Kidney epithelial cell (primary cell): ENCODE results near the gene XRCC4. TPM values are rescaled to one million over a fixed set of nuclear protein-coding genes. Genes with fewer than 3 reads are reported as not detected.

ENCODE experiments used
- DNase-seq: peaks from one replicate; pipeline ENCODE4 v3.0.0-alpha.2; 2010; ENCODE audit warnings: low read depth
- H3K27me3 ChIP-seq: 2 replicates; pipeline ENCODE4 v1.6.0; 2011; ENCODE audit warnings: low read length; ENCODE audit not compliant: control insufficient read depth, insufficient read depth
- H3K36me3 ChIP-seq: 2 replicates; pipeline ENCODE4 v1.5.1; 2011; ENCODE audit warnings: low read length; ENCODE audit not compliant: control insufficient read depth, insufficient read depth
- H3K4me3 ChIP-seq: 2 replicates; pipeline ENCODE4 v1.5.1; 2011; ENCODE audit warnings: low read depth, mild to moderate bottlenecking, control low read depth, low read length
- total RNA-seq: library from RNA; depleted of rRNA; stranded (reverse); fragments of >200 nt; gene quantifications from 2 replicates; pipeline ENCODE4 v1.2.3, GENCODE V29; 2015
- TF ChIP-seq, protein P1 (sequence below): IDR thresholded peaks from 2 replicates; pipeline ENCODE4 v1.5.1; 2011; ENCODE audit warnings: mild to moderate bottlenecking, moderate library complexity, low read length, control low read depth, inconsistent platforms; ENCODE audit not compliant: insufficient read depth, poor library complexity, severe bottlenecking

The XRCC4 gene
- total RNA-seq, 1 donor from 2014 or later, result 7.6 TPM

DNA sequence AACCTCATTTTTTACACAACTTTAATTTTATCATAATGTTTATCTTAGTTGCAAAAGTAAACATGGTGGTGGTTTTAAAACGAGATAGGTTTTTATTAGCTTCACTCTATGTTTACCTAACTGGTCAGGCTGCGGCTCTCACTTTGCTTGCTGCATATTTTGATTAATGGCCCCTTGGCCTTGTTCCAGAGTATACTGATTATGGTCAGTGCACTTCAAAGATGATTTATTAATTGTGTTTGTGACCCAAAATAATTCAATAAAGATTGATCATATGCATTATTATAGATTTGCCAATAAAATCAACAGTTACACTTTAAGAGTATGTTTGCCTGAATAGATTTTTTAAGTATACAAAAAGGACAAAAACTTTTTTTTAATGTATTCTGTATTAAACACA, 188.0 kb downstream of the XRCC4 start:
- no peak for DNase-seq
- Histone ChIP-seq H3K36me3 (no peaks in the 10 kb centered on the region), H3K27me3 (no peaks in the 10 kb centered on the region), H3K4me3 (no peak overlapping the region)
- TF ChIP-seq, protein P1, sequence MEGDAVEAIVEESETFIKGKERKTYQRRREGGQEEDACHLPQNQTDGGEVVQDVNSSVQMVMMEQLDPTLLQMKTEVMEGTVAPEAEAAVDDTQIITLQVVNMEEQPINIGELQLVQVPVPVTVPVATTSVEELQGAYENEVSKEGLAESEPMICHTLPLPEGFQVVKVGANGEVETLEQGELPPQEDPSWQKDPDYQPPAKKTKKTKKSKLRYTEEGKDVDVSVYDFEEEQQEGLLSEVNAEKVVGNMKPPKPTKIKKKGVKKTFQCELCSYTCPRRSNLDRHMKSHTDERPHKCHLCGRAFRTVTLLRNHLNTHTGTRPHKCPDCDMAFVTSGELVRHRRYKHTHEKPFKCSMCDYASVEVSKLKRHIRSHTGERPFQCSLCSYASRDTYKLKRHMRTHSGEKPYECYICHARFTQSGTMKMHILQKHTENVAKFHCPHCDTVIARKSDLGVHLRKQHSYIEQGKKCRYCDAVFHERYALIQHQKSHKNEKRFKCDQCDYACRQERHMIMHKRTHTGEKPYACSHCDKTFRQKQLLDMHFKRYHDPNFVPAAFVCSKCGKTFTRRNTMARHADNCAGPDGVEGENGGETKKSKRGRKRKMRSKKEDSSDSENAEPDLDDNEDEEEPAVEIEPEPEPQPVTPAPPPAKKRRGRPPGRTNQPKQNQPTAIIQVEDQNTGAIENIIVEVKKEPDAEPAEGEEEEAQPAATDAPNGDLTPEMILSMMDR, result no peak

DNA sequence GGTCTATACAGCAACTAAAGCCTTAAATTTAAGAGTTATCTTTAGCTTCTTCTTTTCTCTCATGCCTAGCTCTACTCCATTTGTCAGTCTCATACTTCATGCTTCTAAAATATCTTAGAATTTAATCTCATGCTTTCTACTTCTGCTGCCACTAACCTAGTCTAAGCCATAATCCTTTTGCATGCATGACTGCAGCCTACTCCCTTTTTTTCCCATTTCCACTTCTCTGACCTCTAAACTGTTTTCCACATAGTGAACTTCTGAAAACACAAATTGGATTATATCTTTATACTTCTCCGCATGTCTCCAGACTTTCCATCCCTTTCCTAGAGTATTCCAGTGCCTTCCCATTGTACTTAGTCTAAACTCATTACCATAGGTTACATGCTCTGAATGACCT, 193.0 kb downstream of the XRCC4 start:
- no peak for DNase-seq
- Histone ChIP-seq H3K27me3 (no peaks in the 10 kb centered on the region), H3K4me3 (no peak overlapping the region), H3K36me3 (no peaks in the 10 kb centered on the region)
- TF ChIP-seq, protein P1, result no peak

DNA sequence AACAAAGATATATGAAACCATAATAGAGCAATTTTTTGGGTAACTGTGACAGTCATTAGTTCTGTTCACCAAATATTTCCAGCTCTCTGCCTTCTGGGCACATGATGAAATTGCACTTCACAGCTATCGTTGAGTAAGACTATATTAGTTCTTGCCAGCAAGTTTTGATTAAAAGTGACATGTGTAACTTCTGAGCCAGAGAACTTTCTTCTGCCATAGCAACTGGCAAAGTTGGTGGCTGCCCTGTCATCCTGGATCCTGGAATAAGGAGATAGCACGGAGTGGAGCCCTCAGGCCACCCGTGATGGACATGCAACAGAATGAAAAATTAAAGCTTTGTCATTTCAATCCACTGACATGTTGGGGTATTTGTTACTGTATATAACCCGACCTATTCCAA, 199.8 kb downstream of the XRCC4 start:
- Histone ChIP-seq H3K4me3 (no peak overlapping the region), H3K27me3 (no peaks in the 10 kb centered on the region), H3K36me3 (no peaks in the 10 kb centered on the region)
- TF ChIP-seq, protein P1, result no peak
- no peak for DNase-seq

DNA sequence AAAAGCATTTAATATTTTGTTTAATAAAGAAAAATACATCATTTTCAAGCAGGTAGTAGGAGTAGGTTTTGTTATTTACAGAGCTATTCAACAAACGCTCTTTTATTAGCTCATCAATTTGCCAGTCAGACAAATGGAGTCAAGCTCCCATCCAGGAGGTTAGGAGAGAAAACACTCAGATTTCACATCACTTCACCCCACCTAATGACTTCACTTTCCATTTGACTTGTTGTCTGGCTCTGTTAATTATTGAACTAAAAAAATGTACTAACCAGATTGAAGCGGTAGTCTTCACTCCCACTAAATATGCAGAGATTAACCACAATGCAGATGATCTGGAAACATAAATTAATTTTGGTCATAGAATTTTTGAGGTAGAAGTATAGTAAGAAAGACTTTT, 200.6 kb downstream of the XRCC4 start:
- no peaks in the 10 kb centered on the region for H3K27me3 ChIP-seq
- no peaks in the 10 kb centered on the region for H3K36me3 ChIP-seq
- no peak overlapping the region for H3K4me3 ChIP-seq
- TF ChIP-seq, protein P1, result no peak
- peak; percentile 26 for DNase-seq

DNA sequence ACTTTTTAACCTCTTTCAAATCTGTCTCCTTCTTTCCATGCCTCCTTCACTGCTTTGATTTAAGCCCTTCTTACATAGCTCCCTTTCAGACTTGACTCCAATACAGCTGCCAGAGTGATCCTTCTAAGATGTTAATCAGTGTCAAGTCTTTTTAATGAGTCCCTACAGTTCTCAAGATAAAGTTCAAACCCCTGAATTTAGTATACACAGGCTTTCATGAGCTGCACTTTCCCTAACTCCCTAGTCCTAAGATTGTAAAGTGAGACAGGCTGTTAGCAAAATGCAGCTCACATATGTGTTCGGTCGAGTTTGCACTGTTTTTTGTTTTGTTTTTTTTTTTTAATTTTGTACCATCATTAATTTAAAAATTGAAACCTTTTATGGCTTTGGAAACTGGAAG, 203.8 kb downstream of the XRCC4 start:
- no peak overlapping the region for H3K4me3 ChIP-seq
- TF ChIP-seq, protein P1, result no peak
- no peaks in the 10 kb centered on the region for H3K36me3 ChIP-seq
- DNase-seq, result no peak
- H3K27me3 ChIP-seq, result no peaks in the 10 kb centered on the region

DNA sequence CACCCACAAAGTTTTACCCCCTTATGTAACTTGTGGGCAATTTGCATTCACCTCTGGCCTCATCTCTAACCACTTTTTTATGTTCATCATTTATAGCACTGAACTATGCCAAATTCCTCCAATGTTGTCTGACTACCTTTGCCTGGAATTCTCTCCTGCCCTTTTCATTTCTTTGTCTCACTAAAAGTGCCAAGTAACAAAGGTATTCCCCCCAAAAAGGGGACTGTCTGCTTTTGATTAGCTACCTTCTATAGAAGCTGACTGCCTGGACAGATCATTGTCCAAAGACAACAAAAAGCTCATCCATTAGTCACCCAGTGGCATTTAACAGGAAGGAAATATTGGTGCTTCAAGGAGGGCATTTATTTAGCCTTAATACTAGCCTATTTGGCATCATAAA, 204.3 kb downstream of the XRCC4 start:
- Histone ChIP-seq H3K4me3 (no peak overlapping the region), H3K27me3 (no peaks in the 10 kb centered on the region), H3K36me3 (no peaks in the 10 kb centered on the region)
- TF ChIP-seq, protein P1, result no peak
- DNase-seq, result peak; percentile 67
